CD4-positive, CD25-positive, alpha-beta regulatory T cell (primary cell): ENCODE data around the gene TMEM260. TPM values are rescaled to one million over a fixed set of nuclear protein-coding genes. Genes with fewer than 3 reads are reported as not detected.

Experiments used
- ATAC-seq, 2 donors: fragments of 150-1000 bp; cut with Tn5 transposase; one replicate each; pipeline ENCODE4 v1.10.0; 2021; ENCODE audit warnings: low read depth in 2 of 2, moderate number of reproducible peaks in 2 of 2, moderate library complexity in 1 of 2
- DNase-seq, 3 donors: peaks; one replicate each; pipeline versions ENCODE4 v3.0.0 to v3.0.0-alpha.2; 2012 to 2022; ENCODE audit warnings: mixed read lengths in 1 of 3
- H3K27ac ChIP-seq: one replicate; pipeline ENCODE4 v1.7.0; 2013; ENCODE audit warnings: mild to moderate bottlenecking, low read length; ENCODE audit not compliant: insufficient read depth, poor library complexity, severe bottlenecking
- H3K27me3 ChIP-seq: one replicate; pipeline ENCODE4 v1.7.0; 2013; ENCODE audit warnings: low read length; ENCODE audit not compliant: control insufficient read depth, insufficient read depth
- H3K36me3 ChIP-seq: one replicate; pipeline ENCODE4 v1.7.0; 2013; ENCODE audit warnings: mild to moderate bottlenecking, low read length, moderate library complexity; ENCODE audit not compliant: control insufficient read depth, insufficient read depth
- H3K4me1 ChIP-seq: 2 replicates; pipeline ENCODE4 v1.7.0; 2013; ENCODE audit warnings: mild to moderate bottlenecking, low read length; ENCODE audit not compliant: insufficient read depth, control insufficient read depth, poor library complexity, severe bottlenecking
- H3K4me3 ChIP-seq: one replicate; pipeline ENCODE4 v1.7.0; 2013; ENCODE audit warnings: low read depth, mild to moderate bottlenecking, low read length, moderate library complexity
- H3K9me3 ChIP-seq, 2 experiments: 1 replicate in 1 of 2; 2 replicates in 1 of 2; pipeline ENCODE4 v1.7.0; 2013; ENCODE audit warnings: low read length in 2 of 2, mild to moderate bottlenecking in 1 of 2, moderate library complexity in 1 of 2; ENCODE audit not compliant: control insufficient read depth in 2 of 2
- H3K27ac Mint-ChIP-seq, 3 donors: one replicate each; pipeline ENCODE4 v1.8.0; 2020 to 2022; ENCODE audit warnings: mild to moderate bottlenecking in 3 of 3, mixed read lengths in 3 of 3, moderate library complexity in 2 of 3
- H3K27me3 Mint-ChIP-seq: one replicate; pipeline ENCODE4 v1.8.0; 2022; ENCODE audit warnings: mild to moderate bottlenecking, mixed read lengths
- H3K36me3 Mint-ChIP-seq: one replicate; pipeline ENCODE4 v1.8.0; 2020; ENCODE audit warnings: mixed read lengths
- H3K4me1 Mint-ChIP-seq, 4 donors: one replicate each; pipeline ENCODE4 v1.8.0; 2020 to 2022; ENCODE audit warnings: mixed read lengths in 4 of 4, mild to moderate bottlenecking in 1 of 4
- H3K4me3 Mint-ChIP-seq, 4 donors: one replicate each; pipeline ENCODE4 v1.8.0; 2020 to 2022; ENCODE audit warnings: mild to moderate bottlenecking in 4 of 4, mixed read lengths in 4 of 4, moderate library complexity in 3 of 4
- H3K9me3 Mint-ChIP-seq, 7 donors: one replicate each; pipeline ENCODE4 v1.8.0; 2020 to 2022; ENCODE audit warnings: mixed read lengths in 7 of 7, mild to moderate bottlenecking in 3 of 7, moderate library complexity in 2 of 7
- polyA plus RNA-seq, 4 donors: library from polyadenylated mRNA; unstranded; fragments of 300-500 nt; fragmentation: Illumina TruSeq; gene quantifications; one replicate each; pipeline ENCODE4 v1.2.3, GENCODE V29; 2021
- total RNA-seq: library from RNA; stranded (reverse); gene quantifications from one replicate; pipeline ENCODE4 v1.2.3, GENCODE V29; 2022

TMEM260 gene
- total RNA-seq (29.0 TPM), polyA plus RNA-seq (10 to 100 TPM; 10.3 to 11.7 (median 11.0) TPM)

- H3K27me3 ChIP-seq = peaks cover 6% of the 10 kb centered on the region
- H3K27ac ChIP-seq = peak within 1 kb of the TSS; percentile 82
- peak within 1 kb of the TSS; percentile 95 for H3K4me3 ChIP-seq
- Mint-ChIP-seq H3K4me3 (peak within 1 kb of the TSS in 3 of 4 donors; percentile 92 to 99 (median 96)), H3K27me3 (peaks cover 4% of the 10 kb centered on the region), H3K4me1 (peaks cover 34 to 51% (median 39%) of the 10 kb centered on the region in 4 donors), H3K36me3 (no peaks in the 10 kb centered on the region), H3K9me3 (no peaks in the 10 kb centered on the region), H3K27ac (peak within 1 kb of the TSS; percentile 91 to 99 (median 96))
- H3K4me1 ChIP-seq = peaks cover 33% of the 10 kb centered on the region
- H3K36me3 ChIP-seq = no peaks in the 10 kb centered on the region
- no peaks in the 10 kb centered on the region for H3K9me3 ChIP-seq
- DNase-seq (peak; percentile 82 to 94 (median 94)), ATAC-seq (peak; percentile 93)
Measured at GRCh38 chr14:56579345-56580220, at the start of gene TMEM260. TMEM260 (plus strand) TSS chr14:56579798; CDS start chr14:56579915, 117 bp downstream.

- ATAC-seq = no peak
- Histone ChIP-seq H3K27ac (no peak overlapping the region), H3K9me3 (no peaks in the 10 kb centered on the region), H3K27me3 (peaks cover 2% of the 10 kb centered on the region), H3K4me3 (no peak overlapping the region), H3K36me3 (no peaks in the 10 kb centered on the region), H3K4me1 (no peaks in the 10 kb centered on the region)
- Mint-ChIP-seq H3K27ac (no peak overlapping the region), H3K27me3 (peaks cover 24% of the 10 kb centered on the region), H3K4me3 (no peak overlapping the region), H3K36me3 (no peaks in the 10 kb centered on the region), H3K9me3 (peaks cover 0 to 3% (median 0%) of the 10 kb centered on the region in 7 donors), H3K4me1 (no peaks in the 10 kb centered on the region)
- DNase-seq = no peak
Measured at GRCh38 chr14:56532546-56532945, 47.1 kb upstream of the TMEM260 start.

GRCh38 chr14:56534656-56535055 is 44.9 kb upstream of the TMEM260 start:
- Mint-ChIP-seq H3K4me1 (no peaks in the 10 kb centered on the region), H3K4me3 (no peak overlapping the region), H3K27ac (no peak overlapping the region), H3K27me3 (peaks cover 20% of the 10 kb centered on the region), H3K9me3 (peaks cover 0 to 3% (median 0%) of the 10 kb centered on the region in 7 donors), H3K36me3 (no peaks in the 10 kb centered on the region)
- Histone ChIP-seq H3K4me1 (no peaks in the 10 kb centered on the region), H3K27ac (no peak overlapping the region), H3K4me3 (no peak overlapping the region), H3K9me3 (no peaks in the 10 kb centered on the region), H3K36me3 (no peaks in the 10 kb centered on the region), H3K27me3 (peaks cover 2% of the 10 kb centered on the region)
- DNase-seq = no peak
- no peak for ATAC-seq

GRCh38 chr14:56539862-56540261 is 39.7 kb upstream of the TMEM260 start:
- H3K36me3 ChIP-seq = no peaks in the 10 kb centered on the region
- Mint-ChIP-seq H3K4me3 (no peak overlapping the region), H3K36me3 (no peaks in the 10 kb centered on the region), H3K9me3 (peaks cover 0 to 2% (median 0%) of the 10 kb centered on the region in 7 donors), H3K27ac (no peak overlapping the region), H3K27me3 (peaks cover 10% of the 10 kb centered on the region), H3K4me1 (no peaks in the 10 kb centered on the region)
- no peaks in the 10 kb centered on the region for H3K4me1 ChIP-seq
- H3K27ac ChIP-seq = no peak overlapping the region
- no peaks in the 10 kb centered on the region for H3K9me3 ChIP-seq
- DNase-seq (no peak), ATAC-seq (no peak)
- H3K27me3 ChIP-seq = no peaks in the 10 kb centered on the region
- no peak overlapping the region for H3K4me3 ChIP-seq

- ATAC-seq = no peak
- peaks cover 2% of the 10 kb centered on the region for H3K27me3 ChIP-seq
Measured at GRCh38 chr14:56543436-56543835, 36.2 kb upstream of the TMEM260 start.

GRCh38 chr14:56549721-56550120 is 29.9 kb upstream of the TMEM260 start:
- Histone ChIP-seq H3K27me3 (peaks cover 6% of the 10 kb centered on the region), H3K27ac (no peak overlapping the region), H3K4me3 (no peak overlapping the region), H3K4me1 (no peaks in the 10 kb centered on the region), H3K36me3 (no peaks in the 10 kb centered on the region), H3K9me3 (no peaks in the 10 kb centered on the region)
- H3K4me1 Mint-ChIP-seq = no peaks in the 10 kb centered on the region
- no peaks in the 10 kb centered on the region for H3K9me3 Mint-ChIP-seq
- no peak for DNase-seq
- ATAC-seq = no peak
- no peak overlapping the region for H3K4me3 Mint-ChIP-seq
- no peaks in the 10 kb centered on the region for H3K36me3 Mint-ChIP-seq
- peaks cover 17% of the 10 kb centered on the region for H3K27me3 Mint-ChIP-seq
- H3K27ac Mint-ChIP-seq = no peak overlapping the region

More at GRCh38 chr14:56543436-56543835, 36.2 kb upstream of the TMEM260 start:
- Mint-ChIP-seq H3K27ac (no peak overlapping the region), H3K36me3 (no peaks in the 10 kb centered on the region), H3K9me3 (peaks cover 0 to 2% (median 0%) of the 10 kb centered on the region in 7 donors), H3K4me1 (no peaks in the 10 kb centered on the region), H3K27me3 (peaks cover 4% of the 10 kb centered on the region), H3K4me3 (no peak overlapping the region)
- Histone ChIP-seq H3K4me3 (no peak overlapping the region), H3K4me1 (no peaks in the 10 kb centered on the region), H3K9me3 (no peaks in the 10 kb centered on the region), H3K36me3 (no peaks in the 10 kb centered on the region), H3K27ac (no peak overlapping the region)
- DNase-seq = no peak

- Mint-ChIP-seq H3K27ac (no peak overlapping the region), H3K4me3 (no peak overlapping the region), H3K4me1 (no peaks in the 10 kb centered on the region), H3K36me3 (no peaks in the 10 kb centered on the region), H3K9me3 (no peaks in the 10 kb centered on the region), H3K27me3 (peaks cover 24% of the 10 kb centered on the region)
- H3K27me3 ChIP-seq = peaks cover 9% of the 10 kb centered on the region
- no peaks in the 10 kb centered on the region for H3K4me1 ChIP-seq
- H3K9me3 ChIP-seq = no peaks in the 10 kb centered on the region
- H3K27ac ChIP-seq = no peak overlapping the region
- ATAC-seq (no peak), DNase-seq (no peak)
- H3K36me3 ChIP-seq = no peaks in the 10 kb centered on the region
- no peak overlapping the region for H3K4me3 ChIP-seq
Measured at GRCh38 chr14:56552615-56553014, 27.0 kb upstream of the TMEM260 start.

- peaks cover 10% of the 10 kb centered on the region for H3K27me3 ChIP-seq
- no peak for ATAC-seq
- Mint-ChIP-seq H3K4me1 (no peaks in the 10 kb centered on the region), H3K4me3 (no peak overlapping the region), H3K27ac (no peak overlapping the region), H3K27me3 (peaks cover 28% of the 10 kb centered on the region), H3K9me3 (no peaks in the 10 kb centered on the region), H3K36me3 (no peaks in the 10 kb centered on the region)
- DNase-seq = no peak
- H3K9me3 ChIP-seq = no peaks in the 10 kb centered on the region
- H3K4me1 ChIP-seq = no peaks in the 10 kb centered on the region
- H3K27ac ChIP-seq = no peak overlapping the region
- H3K4me3 ChIP-seq = no peak overlapping the region
- no peaks in the 10 kb centered on the region for H3K36me3 ChIP-seq
Measured at GRCh38 chr14:56554301-56554700, 25.3 kb upstream of the TMEM260 start.
